HG03103 (cell line): ENCODE measurements around the gene SDCCAG8.

Experiments
- ATAC-seq: cut with Tn5 transposase; IDR thresholded peaks from one replicate; pipeline ENCODE4 v1.9.1; 2021; ENCODE audit warnings: low read depth; ENCODE audit not compliant: unreplicated experiment

The SDCCAG8 gene

GRCh38 chr1:243526180-243526579 is 270.3 kb downstream of the SDCCAG8 start:
- ATAC-seq, result no peak

- no peak for ATAC-seq
These were observed 272.7 kb downstream of the SDCCAG8 start for GRCh38 chr1:243528459-243529121.

- ATAC-seq, result no peak
These were observed 273.7 kb downstream of the SDCCAG8 start for GRCh38 chr1:243529512-243529911.

- no peak for ATAC-seq
These were observed 279.2 kb downstream of the SDCCAG8 start for GRCh38 chr1:243535014-243535413.

GRCh38 chr1:243539636-243540035 is 283.8 kb downstream of the SDCCAG8 start:
- ATAC-seq, result no peak

GRCh38 chr1:243542739-243543415 is 287.0 kb downstream of the SDCCAG8 start:
- no peak for ATAC-seq

- no peak for ATAC-seq
These were observed 287.7 kb downstream of the SDCCAG8 start for GRCh38 chr1:243543501-243543900.

- ATAC-seq, result no peak
These were observed 290.6 kb downstream of the SDCCAG8 start for GRCh38 chr1:243546457-243546856.

- no peak for ATAC-seq
These were observed 292.1 kb downstream of the SDCCAG8 start for GRCh38 chr1:243547891-243548290.

- ATAC-seq, result no peak
These were observed 292.7 kb downstream of the SDCCAG8 start for GRCh38 chr1:243548516-243548915.

GRCh38 chr1:243549108-243549507 is 293.3 kb downstream of the SDCCAG8 start:
- ATAC-seq, result no peak
